ENCODE results near the gene GSTA1. TPM values are rescaled to one million over a fixed set of nuclear protein-coding genes. Genes with fewer than 3 reads are reported as not detected.
"Not testable (repeated sequence)": the region's sequence is repeated elsewhere in the genome, so short reads cannot be mapped to it uniquely, and the experiment has no call there.

GSTA1 gene
- total RNA-seq, 2 donors from 2014 or later: 0.50 to 8.1 TPM

DNA sequence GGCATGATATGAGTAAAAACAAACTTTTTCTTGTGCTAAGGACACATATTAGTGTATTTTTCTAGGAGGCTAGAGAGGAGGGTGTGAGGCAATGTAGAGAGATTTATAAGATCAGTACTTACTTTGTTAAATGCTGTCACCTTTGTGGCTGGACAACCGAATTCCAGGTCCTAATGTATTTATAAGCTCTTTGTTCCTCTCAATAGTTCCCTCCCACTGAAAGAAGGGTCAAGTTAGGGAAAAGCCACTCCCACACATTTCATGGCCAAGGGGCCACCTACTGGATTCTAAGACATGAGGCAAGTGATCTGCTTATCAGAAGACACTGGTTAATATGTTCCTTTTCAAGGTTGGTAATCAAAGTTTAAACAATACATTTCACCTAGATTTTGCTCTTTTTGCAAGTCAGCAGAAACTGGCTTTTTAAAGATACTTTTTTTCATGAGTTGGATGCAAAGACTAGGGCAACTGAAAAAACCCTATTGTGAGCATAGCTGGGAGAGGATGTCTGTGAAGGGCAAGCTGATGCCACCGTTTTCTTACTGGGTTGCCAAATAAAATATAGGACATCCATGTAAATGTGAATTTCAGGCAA lies 40.2 kb downstream of the GSTA1 start, which contains the start of gene GSTA2:
TSS of gene GSTA2 (minus strand) at position 154 of the 595 bp plus-strand sequence. CDS start 5,528 bp downstream, outside the sequence.
- DNase-seq; intact Hi-C loops (cut with DNase I, micrococcal nuclease): not testable (repeated sequence)
- ATAC-seq: peak; percentile 63

DNA sequence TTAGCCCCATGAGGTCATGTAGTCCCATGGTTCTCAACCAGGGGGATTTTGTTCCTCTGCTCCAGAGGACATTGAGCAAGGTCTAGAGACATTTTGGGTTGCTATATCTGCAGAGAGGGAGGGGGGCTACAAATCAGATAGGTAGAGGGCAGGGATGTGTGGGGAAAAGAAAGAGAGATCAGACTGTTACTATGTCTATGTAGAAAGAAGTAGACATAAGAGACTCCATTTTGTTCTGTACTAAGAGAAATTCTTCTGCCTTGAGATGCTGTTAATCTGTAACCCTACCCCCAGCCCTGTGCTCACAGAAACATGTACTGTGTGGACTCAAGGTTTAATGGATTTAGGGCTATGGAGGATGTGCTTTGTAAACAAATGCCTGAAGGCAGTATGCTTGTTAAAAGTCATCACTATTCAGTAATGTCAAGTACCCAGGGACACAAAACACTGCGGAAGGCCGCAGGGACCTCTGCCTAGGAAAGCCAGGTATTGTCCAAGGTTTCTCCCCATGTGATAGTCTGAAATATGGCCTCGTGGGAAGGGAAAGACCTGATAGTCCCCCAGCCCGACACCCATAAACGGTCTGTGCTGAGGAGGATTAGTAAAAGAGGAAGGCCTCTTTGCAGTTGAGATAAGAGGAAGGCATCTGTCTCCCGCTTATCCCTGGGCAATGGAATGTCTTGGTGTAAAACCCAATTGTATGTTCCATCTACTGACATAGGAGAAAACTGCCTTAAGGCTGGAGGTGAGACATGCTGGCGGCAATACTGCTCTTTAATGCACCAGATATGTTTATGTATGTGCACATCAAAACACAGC lies 41.7 kb downstream of the GSTA1 start:
- intact Hi-C loops (cut with DNase I, micrococcal nuclease); DNase-seq; ATAC-seq: not testable (repeated sequence)

- intact Hi-C loops (cut with DNase I, micrococcal nuclease): no loop called here
- no peak for DNase-seq
- peak; percentile 82 for ATAC-seq
These were observed 43.4 kb downstream of the GSTA1 start for GRCh38 chr6:52760105-52760765.

DNA sequence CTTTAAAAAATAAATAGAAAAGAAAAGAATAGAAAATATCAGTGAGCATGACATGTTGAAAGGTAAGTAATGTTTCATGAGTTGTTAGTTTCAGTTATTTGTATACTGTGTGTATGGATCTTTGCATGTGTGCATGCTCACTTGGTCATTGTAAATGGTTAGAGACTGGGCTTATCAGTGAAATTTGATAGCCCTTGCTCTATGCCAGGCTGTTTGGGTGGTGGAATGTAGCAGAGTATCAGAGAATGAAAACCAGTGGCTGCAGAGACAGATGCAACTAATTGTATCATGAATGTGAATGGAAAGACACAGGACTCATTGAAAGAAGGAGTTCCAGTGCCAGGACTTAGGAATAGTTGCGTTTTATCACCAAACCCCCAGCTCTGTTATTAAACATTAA lies 44.5 kb downstream of the GSTA1 start:
- no peak for DNase-seq
- intact Hi-C loops (cut with DNase I, micrococcal nuclease): no loop called here
- ATAC-seq: no peak

DNA sequence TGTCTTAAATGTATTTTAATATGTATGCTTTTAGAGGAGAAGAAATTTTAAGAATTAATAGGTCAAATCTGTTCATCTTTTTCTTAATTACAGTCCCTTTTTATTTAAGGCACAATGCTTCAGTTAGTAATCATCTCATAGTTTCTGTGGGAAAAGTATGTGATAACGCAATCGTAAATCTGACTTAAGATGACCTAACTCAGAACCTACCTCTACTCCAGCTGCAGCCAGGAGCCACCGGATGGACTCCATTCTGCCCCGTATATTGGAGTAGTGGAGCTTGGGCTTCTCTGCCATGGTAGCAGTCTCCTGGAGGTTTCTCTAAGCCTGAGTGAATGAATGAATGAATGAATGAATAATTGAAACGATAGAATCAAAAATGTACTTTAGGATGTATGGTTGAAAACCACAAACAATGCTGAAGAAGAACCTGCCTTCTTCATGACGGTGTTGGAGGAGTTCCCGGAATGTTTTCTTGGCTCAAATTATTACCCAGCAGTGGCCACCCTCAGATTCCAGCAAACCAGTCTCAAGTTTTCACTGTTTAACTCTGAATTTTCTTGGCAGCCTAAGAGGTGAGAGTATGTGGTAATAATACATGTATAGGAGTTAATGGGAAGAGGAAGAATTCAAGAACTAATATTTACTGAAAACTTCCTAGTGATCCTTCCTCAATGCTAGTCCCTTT lies 45.8 kb downstream of the GSTA1 start:
- intact Hi-C loops (cut with DNase I, micrococcal nuclease); DNase-seq; ATAC-seq: not testable (repeated sequence)

- ATAC-seq (no peak), DNase-seq (no peak)
- intact Hi-C loops (cut with DNase I, micrococcal nuclease): no loop called here
These were observed 49.2 kb downstream of the GSTA1 start for GRCh38 chr6:52754443-52754842.

DNA sequence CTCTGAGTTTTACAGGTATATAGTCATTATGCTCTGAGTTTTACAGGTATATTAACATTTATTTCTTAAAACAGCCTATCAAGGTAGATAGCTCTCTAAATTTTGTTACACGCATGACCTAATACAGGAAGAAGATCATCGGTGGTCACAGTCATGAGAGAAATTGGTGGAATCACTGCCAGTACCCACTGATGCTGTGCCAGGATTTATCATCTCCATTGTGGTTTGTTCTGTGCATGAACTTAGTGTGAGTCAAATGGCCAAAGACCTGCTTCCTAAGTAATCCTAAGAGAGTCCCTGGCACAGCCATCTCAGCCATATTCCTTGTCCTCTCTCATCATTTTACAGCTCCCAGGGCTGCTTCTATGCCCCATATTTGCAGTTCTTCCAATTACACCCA lies 50.5 kb downstream of the GSTA1 start:
- DNase-seq; ATAC-seq; intact Hi-C loops (cut with DNase I, micrococcal nuclease): not testable (repeated sequence)

- no peak for ATAC-seq
- intact Hi-C loops (cut with DNase I, micrococcal nuclease): no loop called here
These were observed 51.3 kb downstream of the GSTA1 start for GRCh38 chr6:52752310-52752709.

DNA sequence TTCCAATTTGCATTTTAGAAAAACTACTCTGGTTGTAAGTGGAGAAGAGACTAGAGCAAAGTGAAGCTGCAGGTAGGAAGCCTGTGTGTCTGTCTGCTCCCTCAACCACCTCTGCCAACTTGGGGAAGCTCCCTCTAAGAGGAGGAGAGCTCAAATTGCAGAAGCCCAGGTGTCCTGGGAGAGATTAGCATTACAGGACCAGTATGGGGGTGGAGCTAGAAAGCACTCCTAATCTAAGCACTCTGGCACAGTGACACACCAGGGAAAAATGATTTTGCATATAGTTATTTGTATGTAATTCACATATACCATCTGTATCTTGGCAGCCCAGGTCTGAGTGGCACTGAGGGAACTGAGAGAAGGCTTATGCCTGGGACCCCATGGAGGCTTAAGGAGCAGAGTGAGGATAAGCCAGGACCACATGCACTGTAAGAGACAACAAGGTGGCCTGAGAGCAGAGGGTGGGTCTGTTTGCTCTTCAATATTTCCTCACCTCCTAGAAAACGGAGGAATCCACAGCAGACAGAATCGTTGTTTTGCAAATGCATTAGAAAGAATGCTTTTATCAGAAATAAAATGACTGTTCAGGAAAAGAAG lies 54.0 kb downstream of the GSTA1 start:
- ATAC-seq (peak; percentile 32), DNase-seq (no peak)
- intact Hi-C loops (cut with DNase I, micrococcal nuclease): no loop called here

More at GRCh38 chr6:52752310-52752709, 51.3 kb downstream of the GSTA1 start:
- no peak for DNase-seq

DNA sequence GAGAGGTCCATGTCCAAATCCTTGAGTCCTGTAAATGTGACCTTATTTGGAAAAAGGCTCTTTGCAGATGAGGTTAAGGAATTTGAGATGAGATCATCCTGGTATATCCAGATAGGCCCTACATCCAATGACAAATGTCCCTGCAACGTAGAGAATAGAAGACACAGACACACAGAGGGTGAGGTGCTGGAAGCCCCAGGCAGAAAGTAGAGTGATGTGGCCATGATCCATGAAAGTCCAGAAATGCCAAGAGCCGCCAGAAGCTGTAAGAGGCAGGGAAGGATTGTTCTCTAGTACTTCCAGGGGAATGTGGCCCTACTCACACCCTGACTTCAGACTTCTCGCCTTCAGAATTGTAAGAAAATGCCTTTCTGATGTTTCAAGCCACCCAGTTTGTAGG lies 56.3 kb downstream of the GSTA1 start:
- ATAC-seq; intact Hi-C loops (cut with DNase I, micrococcal nuclease); DNase-seq: not testable (repeated sequence)

DNA sequence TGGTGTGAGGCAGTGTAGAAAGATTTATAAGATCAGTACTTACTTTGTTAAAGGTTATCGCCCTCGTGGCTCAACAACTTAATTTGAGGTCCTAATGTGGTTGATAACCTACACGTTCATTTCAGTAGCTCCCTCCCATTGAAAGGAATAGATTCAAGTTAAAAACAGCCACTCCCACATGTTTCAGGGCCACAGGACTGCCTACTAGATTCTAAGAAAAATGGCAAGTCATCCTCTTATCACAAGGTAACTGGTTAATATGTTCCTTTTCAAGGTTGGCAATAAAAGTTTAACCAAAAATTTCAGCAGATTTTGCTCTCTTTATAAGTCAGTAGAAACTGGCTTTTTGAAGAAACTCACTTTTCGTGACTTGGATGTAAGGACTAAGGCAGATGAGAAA lies 57.4 kb downstream of the GSTA1 start:
- ATAC-seq (no peak), DNase-seq (no peak)
- intact Hi-C loops (cut with DNase I, micrococcal nuclease): no loop called here

- ATAC-seq (no peak), DNase-seq (no peak)
- intact Hi-C loops (cut with DNase I, micrococcal nuclease): no loop called here
These were observed 57.8 kb downstream of the GSTA1 start for GRCh38 chr6:52745764-52746201.

GRCh38 chr6:52741872-52742271 lies 61.7 kb downstream of the GSTA1 start:
- DNase-seq (no peak), ATAC-seq (no peak)
- intact Hi-C loops (cut with DNase I, micrococcal nuclease): no loop called here

Other genes with a start within 250 kb of the GSTA1 start
- 10 to 100 TPM; 15.3 to 23.7 TPM for gene TRAM2, start 226.8 kb downstream of the GSTA1 start, total RNA-seq
- 10 to 100 TPM; 16.8 to 17.5 TPM for gene TMEM14A, start 132.7 kb downstream of the GSTA1 start, total RNA-seq
- not detected for gene GSTA2, start 40.3 kb downstream of the GSTA1 start, total RNA-seq
- gene GSTA5, start 37.0 kb upstream of the GSTA1 start, total RNA-seq: not detected
- not detected for gene GSTA3, start 105.9 kb upstream of the GSTA1 start, total RNA-seq
- 10 to 100 TPM; 14.1 to 15.2 TPM for gene GSTA4, start 191.5 kb upstream of the GSTA1 start, total RNA-seq